ENCODE data around the gene RLN3. TPM values are rescaled to one million over a fixed set of nuclear protein-coding genes. Genes with fewer than 3 reads are reported as not detected.

The RLN3 gene, protein sequence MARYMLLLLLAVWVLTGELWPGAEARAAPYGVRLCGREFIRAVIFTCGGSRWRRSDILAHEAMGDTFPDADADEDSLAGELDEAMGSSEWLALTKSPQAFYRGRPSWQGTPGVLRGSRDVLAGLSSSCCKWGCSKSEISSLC
- not detected for total RNA-seq

DNA sequence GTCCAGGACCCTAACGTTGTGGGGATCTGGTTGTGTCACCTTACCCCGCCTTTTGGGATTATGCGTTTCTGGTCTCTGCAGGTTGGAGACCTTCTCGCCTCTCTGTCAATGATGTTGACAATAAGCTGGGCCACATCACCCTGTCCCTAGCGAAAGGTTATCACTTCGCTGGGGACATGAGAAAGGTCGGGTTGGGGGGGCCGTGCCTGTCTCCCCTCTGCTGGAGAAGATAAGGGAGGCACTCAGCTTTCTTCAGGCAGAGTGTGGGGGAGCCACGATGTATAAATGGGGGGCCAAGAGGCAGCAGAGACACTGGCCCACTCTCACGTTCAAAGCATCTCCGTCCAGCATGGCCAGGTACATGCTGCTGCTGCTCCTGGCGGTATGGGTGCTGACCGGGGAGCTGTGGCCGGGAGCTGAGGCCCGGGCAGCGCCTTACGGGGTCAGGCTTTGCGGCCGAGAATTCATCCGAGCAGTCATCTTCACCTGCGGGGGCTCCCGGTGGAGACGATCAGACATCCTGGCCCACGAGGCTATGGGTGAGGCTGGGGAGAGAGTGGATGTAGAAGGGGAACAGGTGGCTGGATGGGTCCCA lies at the start of gene RLN3:
RLN3 (plus strand) TSS at position 293 of the 595 bp plus-strand sequence; CDS start at position 350, 57 bp downstream.
- no peak for DNase-seq (ENCODE audit: low read depth in 2 of 3, low spot score in 2 of 3)

- peak in 2 of 3 donors; percentile 68 to 78 for DNase-seq (ENCODE audit: low read depth in 2 of 3, low spot score in 2 of 3)
Measured at GRCh38 chr19:13978351-13979243, 49.4 kb upstream of the RLN3 start.

- peak in 1 of 3 donors; percentile 45 for DNase-seq (ENCODE audit: low read depth in 2 of 3, low spot score in 2 of 3)
Measured at GRCh38 chr19:13979244-13979615, 48.7 kb upstream of the RLN3 start.

DNA sequence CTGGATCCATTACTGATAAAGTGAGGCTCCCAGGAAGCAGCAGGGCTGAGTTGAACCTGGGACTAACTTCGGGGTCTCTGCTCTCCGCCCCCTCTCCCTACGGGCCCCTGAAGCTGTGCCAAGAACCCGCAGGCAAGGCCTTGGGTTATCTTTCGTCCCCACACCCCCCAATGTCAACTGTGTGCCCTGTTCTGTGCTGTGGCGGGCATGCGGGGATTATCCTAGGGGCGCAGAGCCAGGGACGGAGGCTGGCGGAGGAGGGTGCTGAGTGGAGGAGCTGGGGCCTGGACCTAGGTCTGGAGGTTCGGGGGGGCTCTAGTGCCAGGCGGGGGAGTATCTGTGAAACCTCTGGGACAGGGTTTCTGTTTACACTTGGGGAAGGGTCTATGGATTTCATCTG lies 48.3 kb upstream of the RLN3 start:
- no peak for DNase-seq (ENCODE audit: low read depth in 2 of 3, low spot score in 2 of 3)

DNA sequence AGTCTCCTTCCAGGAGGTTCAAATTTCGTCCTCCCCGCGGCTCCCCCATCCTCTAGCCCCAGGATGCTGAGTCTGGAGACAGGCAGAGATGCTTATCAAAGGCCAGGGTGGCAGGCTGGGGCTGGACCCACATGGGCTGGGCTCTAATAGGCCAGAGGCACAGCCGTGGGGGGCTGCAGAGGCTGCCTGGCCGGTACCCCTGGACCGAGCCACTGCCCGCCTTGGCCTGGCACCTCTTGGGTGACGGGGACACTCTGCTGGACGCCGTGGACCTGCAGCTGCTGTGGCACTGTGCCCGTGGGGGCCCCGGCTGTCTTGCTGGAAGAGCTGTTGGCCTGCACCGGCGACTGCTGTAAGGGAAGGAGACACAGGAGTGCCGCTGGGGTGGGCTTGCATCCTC lies 47.6 kb upstream of the RLN3 start:
- DNase-seq (ENCODE audit: low read depth in 2 of 3, low spot score in 2 of 3) = no peak

DNA sequence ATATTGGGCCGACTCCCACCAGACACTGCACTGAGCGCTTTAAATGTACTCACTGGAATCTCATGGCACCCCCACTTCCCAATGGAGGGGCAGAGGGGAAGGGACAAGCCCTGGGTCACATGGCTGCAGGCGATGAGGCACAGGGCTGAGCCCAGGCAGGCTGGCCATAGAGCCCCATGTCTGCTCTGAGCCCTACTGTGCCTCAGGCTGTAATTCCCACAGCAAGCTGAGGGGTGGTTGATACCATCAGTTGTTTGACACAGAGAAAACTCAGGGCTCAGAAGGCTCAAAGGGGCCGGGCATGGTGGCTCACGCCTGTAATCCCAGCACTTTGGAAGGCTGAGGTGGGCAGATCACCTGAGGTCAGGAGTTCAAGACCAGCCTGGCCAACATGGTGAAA lies 46.9 kb upstream of the RLN3 start:
- DNase-seq (ENCODE audit: low read depth in 2 of 3, low spot score in 2 of 3) = no peak

- no peak for DNase-seq (ENCODE audit: low read depth in 2 of 3, low spot score in 2 of 3)
Measured at GRCh38 chr19:13981467-13981866, 46.5 kb upstream of the RLN3 start.

GRCh38 chr19:13981988-13982501 lies 45.9 kb upstream of the RLN3 start:
- DNase-seq (ENCODE audit: low read depth in 2 of 3, low spot score in 2 of 3) = no peak

DNA sequence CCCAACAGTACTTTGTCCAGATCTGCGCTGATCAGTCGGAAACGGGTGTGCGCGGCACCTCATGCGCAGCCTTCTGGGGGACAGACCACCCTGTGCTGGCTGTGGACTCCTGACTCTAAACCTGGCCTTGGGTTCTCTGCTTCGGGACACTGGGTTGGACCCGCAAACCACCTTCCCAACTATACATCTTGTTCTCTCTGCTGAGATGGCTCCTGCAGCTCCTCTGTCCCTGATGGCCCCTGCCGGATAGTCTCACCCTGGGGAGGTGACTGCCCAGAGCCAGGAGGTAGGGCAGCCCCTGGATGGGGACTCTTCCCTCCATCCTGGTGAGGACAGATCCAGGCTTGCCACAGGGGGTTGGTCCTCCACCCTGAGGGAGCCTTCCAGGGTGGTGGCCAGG lies 45.2 kb upstream of the RLN3 start:
- DNase-seq (ENCODE audit: low read depth in 2 of 3, low spot score in 2 of 3) = no peak

- no peak for DNase-seq (ENCODE audit: low read depth in 2 of 3, low spot score in 2 of 3)
Measured at GRCh38 chr19:13983213-13983889, 44.6 kb upstream of the RLN3 start.

GRCh38 chr19:13984186-13984585 lies 43.8 kb upstream of the RLN3 start:
- DNase-seq (ENCODE audit: low read depth in 2 of 3, low spot score in 2 of 3) = no peak

DNA sequence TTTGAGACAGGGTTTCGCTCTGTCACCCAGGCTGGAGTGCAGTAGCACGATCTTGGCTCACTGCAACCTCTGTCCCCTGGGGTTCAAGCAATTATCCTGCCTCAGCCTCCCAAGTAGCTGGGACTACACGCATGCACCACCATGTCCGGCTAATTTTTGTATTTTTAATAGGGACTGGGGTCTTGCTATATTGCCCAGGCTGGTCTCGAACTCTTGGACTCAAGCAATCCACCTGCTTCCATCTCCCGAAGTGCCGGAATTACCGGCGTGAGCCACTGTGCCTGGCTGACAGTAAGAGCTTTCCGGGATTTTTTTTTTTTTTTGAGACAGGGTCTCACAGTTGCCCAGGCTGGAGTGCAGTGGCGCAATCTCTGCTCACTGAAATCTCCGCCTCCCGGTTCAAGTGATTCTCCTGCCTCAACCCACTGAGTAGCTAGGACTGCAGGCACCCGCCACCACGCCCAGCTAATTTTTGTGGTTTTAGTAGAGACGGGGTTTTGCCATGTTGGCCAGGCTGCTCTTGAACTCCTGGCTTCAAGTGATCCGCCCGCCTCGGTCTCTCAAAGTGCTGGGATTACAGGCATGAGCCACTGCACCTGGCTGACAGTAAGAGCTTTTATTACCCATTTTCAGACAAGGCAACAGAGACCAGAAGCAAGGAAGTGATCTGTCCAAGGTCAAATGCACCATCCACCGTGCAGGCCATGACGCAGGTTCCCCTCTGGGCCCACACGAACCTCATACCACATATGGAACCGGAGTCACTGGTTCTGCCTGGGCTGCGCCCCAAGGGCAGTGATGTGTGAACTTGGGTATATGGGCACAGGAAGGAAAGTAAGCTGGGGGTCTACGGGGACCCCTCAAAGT lies 42.8 kb upstream of the RLN3 start:
- DNase-seq (ENCODE audit: low read depth in 2 of 3, low spot score in 2 of 3) = no peak

GRCh38 chr19:13985771-13986347 lies 42.1 kb upstream of the RLN3 start:
- DNase-seq (ENCODE audit: low read depth in 2 of 3, low spot score in 2 of 3) = no peak

- DNase-seq (ENCODE audit: low read depth in 2 of 3, low spot score in 2 of 3) = peak; percentile 96 to 98 (median 98)
Measured at GRCh38 chr19:13986348-13986904, 41.5 kb upstream of the RLN3 start.

- DNase-seq (ENCODE audit: low read depth in 2 of 3, low spot score in 2 of 3) = no peak
Measured at GRCh38 chr19:13987101-13987890, 40.7 kb upstream of the RLN3 start.

- DNase-seq (ENCODE audit: low read depth in 2 of 3, low spot score in 2 of 3) = no peak
Measured at GRCh38 chr19:13989487-13989886, 38.5 kb upstream of the RLN3 start.

GRCh38 chr19:13990085-13990484 lies 37.9 kb upstream of the RLN3 start:
- no peak for DNase-seq (ENCODE audit: low read depth in 2 of 3, low spot score in 2 of 3)

GRCh38 chr19:13992025-13992424 lies 35.9 kb upstream of the RLN3 start:
- DNase-seq (ENCODE audit: low read depth in 2 of 3, low spot score in 2 of 3) = no peak
